ENCODE results near the gene SLC7A7.
A peak's percentile ranks its signal among the peaks of the same experiment; 100 is the strongest.
"Not testable (repeated sequence)": the region's sequence is repeated elsewhere in the genome, so short reads cannot be mapped to it uniquely, and the experiment has no call there.

SLC7A7 gene

DNA sequence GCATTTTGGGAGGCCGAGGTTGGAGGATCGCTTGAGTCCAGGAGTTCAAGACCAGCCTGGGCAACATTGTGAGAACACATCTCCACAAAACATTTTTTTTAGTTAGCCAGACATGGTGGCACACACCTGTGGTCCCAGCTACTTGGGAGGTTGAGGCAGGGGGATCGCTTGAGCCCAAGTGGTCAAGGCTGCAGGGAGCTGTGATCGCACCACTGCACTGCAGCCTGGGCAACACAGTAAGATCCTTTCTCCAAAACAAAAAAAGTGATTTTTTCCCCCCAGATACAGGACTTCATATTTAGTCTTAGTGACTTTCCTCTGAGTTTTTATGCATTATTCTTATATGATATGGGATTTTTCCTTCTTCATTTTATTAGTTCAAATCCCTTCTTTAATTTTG lies 28.6 kb downstream of the SLC7A7 start:
- DNase-seq: no peak

DNA sequence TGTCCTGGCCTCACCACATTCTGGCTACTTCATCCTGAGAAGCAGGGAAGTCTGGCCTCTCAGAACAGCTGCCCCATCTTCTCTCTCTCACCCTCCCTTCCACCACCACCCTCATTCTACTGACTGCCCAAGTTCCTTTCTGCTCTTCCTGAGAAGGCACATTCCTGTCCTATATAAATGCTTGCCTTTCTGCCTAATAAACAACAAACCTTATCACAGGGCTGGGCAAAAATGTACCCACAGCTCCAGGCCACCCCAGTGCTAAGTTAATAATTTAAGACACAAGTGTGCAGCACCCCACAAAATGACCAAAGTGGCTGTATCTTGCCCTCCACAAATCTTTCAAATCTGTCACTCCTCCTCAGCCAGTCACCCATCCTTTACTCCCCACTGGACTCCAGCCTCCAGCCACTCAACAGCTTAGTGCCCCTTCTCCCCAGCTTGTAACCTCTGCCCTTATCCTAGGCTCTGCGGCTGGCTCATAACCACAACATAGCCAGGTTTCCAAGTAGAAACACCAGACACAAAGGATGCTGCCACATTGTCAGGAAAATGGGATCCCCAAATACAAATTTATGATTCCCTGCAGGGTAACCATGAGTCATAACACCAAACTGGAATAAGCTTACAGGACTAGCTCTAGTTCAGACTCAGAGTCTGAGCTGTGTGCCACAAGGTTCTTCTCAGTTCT lies 33.8 kb downstream of the SLC7A7 start:
- no peak for DNase-seq

DNA sequence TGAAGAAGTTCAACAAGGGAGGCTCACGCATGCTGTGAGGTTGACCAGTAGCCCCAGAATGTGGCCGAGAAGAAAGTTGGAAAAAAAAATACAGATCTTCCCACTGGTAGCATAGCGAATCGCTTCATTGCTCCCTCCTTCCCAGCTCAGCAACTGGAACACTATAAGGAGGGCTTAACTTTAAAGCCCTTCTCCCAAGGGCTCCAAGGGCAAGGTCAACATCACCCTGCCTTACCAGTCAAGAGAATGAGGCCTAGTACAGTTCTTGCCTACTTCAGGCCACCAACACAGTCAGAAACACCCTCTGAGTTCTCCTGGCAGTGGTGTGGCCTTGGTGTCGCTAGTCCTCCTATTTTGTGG lies 34.3 kb downstream of the SLC7A7 start:
- DNase-seq: no peak

DNA sequence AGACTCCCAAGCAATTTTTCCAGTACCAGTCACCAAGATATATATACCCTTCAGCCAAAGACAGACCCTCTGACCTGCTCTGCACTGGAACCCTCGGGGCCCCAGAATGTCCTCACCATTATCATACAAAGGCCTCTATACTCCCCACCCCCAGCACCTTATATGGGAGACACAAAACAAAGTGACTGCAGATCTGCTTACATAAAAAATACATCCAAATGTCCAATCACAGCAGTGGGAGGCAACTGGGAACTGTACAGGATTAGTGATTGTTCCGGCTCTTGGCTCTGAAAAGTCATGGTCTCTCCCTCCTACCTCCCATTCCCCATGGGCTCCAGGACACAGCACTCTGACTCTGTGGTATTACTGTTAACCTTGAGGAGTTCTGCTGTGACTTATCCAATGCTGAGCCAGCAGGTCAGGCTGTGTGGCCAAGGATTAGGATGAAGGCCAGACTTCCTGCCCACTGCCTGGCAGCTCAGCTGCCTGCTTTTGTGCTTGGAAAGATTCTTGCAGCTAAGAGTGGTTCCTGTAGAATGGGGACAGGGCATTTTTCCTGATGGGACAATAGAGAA lies 35.0 kb downstream of the SLC7A7 start:
- DNase-seq: no peak

DNA sequence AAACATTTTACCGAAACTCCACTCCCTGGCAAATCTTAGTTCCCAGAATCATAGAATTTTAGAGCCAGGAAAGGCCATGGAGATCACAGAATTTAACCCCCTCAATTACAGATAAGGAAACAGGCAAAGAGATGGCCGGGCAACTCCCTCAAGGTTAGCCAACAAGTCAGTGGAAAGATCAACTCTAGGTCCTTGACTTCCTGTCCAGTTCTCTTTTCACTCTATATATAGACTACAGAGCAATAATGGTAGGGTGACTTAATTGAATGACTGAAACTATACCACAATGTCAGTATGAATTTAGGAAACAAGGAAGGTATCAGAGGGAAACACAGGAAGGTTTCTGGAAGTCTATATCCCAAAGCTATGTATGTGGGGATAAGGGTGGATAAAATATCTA lies 37.2 kb downstream of the SLC7A7 start:
- DNase-seq: no peak

DNA sequence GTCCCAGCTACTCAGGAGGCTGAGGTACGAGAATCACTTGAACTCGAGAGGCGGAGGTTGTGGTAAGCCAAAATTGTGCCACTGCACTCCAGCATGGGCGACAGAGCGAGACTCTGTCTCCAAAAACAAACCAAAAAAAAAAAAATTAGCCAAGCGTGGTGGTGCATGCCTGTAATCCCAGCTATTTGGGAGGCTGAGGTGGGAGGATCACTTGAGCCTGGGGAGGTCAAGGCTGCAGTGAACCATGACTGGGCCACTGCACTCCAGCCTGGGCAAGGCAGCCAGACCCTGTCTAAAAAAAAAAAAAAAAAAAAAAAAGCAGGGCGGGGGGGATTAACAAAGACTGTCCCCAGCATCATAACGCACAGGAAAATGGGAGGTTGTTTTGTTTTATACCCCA lies 38.4 kb downstream of the SLC7A7 start:
- not testable (repeated sequence) for DNase-seq

DNA sequence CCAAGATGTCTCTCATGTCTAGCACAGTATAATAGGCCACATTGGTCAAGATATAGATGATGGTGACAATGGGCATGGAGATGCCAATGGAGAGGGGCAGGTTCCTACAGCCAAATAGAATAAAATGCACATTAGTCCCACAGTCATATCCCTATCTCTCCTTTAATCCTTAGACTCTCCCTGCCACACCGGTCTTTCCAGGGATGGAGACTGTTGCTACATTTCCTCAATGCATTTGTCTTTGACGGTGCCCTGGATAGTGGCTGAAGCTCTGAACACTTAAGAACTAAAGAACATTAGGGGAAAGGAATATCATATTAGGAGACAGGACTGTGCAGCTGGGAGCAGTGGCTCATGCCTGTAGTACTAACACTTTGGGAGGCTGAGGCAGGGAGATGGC lies 39.0 kb downstream of the SLC7A7 start:
- DNase-seq: no peak

DNA sequence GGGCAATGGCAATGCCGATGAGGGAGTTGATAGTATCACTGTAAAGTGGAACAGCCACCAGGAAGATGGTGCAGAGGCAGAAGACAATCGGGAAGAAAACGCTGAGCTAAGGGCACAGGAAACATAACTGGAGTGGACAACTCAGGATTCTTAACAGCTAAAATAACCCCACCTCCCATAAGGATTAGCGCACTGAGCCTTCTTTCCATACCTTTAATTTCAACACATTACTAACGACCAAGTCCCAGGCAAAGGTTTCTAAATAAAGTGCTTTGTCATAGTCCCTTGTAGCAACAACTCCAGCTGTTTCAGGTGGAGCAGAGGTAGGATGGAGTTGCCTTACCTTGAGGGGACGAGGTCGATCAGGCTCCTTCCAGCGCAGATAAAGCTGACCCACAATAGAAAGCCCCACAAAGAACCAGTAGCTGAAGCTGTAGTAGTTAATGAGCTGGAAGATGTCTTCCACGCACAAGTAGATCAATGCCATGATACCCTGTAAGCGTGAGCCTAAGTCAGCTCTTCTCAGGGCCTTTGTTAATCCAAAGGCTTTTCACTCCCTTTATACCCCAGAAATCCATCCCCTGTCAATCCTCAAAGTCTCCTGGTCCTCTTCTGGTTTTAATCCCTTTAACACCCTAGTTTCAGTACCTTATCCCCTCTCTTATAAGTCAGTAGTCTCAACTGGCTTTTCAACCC lies 41.1 kb downstream of the SLC7A7 start:
- no peak for DNase-seq

DNA sequence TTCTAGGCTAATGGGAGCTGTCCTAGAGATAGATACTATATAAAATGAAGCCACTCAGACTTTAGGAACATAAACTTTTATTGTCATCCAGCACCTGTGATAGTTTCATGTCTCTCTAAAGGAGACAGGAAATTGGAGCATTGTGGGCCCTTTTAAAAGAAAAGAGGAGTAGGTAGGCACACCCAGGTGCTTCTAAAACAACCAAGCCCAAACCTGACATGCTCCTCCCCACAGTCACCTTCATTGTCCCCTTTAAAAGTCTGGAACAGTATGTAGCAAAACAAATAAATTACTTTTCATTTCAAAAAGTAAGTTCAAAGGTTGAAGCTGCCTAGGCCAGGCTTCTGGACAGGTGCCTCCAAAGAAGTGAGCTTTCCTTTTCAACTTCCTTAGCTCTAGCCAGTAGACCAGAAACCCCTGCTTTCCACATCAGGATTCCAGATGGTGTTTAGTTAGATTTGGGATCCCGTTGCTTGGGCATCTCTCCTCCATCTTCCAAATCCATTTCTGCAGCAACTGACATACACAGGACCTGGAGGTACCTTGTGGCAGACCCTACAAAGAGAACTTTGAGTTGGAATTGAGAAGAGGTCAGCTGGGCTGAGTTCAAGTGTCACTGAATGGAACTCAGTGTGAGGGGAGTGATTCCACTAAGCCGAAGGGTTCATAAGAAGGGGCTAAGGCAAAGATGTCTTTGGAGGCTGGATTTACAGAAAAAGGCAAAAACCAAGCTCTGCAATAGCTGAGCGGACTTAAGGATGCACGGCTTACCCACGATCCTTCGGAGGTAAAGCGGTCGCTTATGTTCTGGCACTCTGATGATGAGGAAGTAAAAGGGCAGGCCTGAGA lies 41.8 kb downstream of the SLC7A7 start:
- no peak for DNase-seq

DNA sequence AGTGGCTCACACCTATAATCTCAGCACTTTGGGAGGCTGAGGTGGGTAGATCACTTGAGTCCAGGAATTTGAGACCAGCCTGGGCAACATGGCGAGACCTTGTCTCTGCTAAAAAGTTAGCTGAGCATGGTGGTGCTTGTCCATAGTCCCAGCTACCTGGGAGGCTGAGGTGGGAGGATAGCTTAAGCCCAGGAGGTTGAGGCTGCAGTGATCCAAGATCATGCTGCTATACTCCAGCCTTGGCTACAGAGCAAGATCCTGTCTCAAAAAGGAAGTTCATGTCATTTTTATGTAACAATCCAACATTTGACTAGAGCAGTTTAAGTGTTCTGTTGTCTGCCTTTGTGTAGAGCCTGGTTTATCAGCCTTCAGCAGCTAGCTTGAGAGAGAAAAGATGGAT lies 42.5 kb downstream of the SLC7A7 start:
- no peak for DNase-seq

DNA sequence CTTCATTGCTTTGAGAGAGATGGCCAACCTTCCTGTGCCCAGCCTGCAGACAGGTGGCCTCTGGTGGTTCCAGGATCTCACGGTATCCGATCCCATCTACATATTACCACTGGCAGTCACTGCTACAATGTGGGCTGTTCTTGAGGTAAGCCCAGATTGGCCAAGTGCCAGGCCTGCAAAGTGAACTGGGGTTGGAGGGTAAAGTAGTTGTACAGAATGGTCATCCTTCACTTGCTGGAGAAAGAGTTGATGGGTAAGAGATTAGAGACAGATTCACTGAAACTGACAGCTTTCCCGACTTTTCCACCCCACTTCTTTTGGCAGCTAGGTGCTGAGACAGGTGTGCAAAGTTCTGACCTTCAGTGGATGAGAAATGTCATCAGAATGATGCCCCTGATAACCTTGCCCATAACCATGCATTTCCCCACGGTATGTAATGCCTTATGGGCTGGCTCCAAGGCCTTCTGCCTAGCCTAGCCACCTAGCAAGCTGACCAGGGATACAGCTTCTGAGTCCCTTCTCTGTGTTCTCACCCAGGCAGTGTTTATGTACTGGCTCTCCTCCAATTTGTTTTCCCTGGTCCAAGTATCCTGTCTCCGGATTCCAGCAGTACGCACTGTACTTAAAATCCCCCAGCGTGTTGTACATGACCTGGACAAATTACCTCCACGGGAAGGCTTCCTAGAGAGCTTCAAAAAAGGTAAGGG lies 44.6 kb downstream of the SLC7A7 start:
- no peak for DNase-seq

DNA sequence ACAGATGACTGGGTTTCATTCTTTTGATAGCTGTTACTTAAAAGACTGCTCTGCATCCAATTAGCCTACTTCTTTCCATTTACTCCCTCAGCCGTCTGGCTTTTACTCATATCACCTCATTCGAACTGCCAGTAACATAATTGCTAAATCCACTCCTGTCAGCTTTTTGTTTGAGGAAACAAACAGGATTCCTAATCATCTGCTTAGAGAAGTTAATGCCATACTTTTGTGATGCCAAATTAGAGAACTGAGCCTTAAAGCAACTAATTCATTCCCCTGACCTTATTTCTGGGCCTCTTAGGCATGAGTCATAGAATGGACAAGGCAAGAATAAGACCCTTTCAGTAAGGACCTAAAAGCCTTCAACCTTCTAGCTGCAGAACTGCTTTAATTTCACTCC lies 45.9 kb downstream of the SLC7A7 start:
- DNase-seq: no peak

DNA sequence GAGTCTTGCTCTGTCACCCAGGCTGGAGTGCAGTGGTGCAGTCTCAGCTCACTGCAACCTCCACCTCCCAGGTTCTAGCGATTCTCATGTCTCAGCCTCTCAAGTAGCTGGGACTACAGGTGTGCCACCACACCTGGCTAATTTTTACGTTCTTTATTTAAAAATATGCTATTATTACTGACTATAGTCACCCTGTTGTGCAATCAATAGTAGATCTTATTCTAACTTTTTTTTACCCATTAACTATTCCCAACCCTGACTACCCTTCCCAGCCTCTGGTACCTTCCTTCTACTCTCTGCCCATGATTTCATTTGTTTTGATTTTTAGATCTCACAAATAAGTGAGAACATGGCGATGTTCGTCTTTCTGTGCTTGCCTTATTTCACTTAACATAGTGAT lies 46.3 kb downstream of the SLC7A7 start:
- DNase-seq: no peak

DNA sequence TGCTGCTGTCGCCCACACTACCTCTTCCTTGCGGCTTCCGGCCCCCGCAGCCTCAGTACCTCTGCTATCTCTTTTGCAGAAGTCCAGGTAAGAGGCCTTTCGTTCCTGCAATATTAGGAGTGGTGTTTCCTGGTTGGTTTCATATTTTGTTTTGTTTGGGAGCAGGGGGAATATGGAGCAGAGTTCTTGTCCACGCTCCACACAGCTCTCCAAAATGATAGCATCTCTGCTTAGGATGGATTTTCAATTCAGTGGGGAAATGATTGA lies 48.0 kb downstream of the SLC7A7 start:
- DNase-seq: no peak

DNA sequence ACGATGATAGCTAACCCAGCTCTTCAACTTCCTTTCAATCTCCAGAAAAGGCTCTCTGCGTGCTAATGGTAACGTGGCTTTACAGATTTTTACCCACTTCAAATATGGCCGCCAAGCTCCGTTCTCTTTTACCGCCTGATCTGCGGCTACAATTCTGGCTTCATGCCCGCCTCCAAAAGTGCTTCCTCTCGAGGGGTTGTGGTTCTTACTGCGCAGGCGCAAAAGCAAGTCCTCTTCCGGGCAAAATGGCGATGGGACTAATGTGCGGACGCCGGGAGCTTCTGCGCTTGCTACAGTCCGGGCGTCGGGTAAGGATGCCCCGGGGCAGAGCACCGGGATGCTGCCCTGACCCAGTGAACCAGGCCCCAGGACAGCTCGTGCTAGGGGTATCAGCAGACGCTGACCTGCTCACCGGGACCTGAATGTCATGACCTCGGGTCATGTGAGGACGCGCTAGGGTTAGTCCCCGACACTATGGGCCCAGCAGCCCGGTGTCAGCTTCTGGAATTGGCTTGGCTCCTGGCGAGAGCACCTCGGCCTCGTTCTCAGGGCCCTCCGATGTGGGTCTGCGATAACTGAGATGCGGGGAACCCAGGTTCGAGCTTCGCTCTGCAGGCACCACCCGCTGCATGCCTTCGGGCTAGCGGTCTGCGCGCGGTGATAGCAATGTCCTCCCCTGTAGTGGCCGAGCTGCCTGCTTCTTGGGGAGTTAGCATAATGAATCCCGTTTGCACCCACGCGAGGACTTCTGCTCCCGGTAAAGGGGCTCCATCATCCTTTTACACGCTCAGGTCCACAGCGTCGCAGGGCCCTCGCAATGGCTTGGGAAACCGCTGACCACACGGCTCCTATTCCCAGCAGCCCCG lies 48.5 kb downstream of the SLC7A7 start, which contains the start of gene OXA1L:
Gene OXA1L, plus strand, starts transcription at position 232 of the 866 bp plus-strand sequence. Its CDS starts 14 bp downstream, at position 246.
- DNase-seq: peak; percentile 95

DNA sequence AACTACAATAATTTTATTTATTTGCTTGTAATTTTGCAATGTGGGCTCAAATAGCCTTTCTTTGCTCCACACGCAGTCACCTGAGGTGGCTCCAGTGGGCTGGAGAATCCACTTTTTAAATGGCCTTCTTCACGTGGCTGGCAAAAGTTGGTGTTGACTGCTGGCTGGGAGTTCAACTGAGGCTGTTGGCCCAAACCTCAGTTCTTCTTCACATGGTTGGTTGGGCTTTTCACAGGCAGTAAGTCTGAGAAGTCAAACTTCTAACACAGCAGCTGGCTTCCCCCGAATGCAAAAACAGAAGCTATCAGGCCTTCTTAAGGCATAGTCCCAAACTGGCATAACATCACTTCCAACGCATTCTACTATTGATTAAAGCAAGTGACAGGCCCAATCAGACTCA lies 50.9 kb downstream of the SLC7A7 start:
- DNase-seq: no peak

DNA sequence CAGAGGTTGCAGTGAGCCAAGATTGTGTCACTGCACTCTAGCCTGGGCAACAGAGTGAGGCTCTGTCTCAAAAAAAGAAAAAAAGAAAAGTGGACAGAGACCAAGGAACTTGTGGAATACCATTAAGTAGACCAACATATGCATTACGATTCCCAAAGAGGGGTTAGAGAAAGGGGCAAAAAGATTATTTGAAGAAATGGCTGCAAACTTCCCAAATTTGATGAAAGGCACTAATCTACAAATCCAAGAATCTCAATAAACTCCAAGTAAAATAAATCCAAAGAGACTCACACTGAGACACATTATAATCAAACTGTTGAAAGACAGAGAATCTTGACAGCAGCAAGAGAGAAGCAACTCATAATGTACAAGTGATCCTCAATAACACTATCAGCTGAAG lies 53.5 kb downstream of the SLC7A7 start:
- no peak for DNase-seq

DNA sequence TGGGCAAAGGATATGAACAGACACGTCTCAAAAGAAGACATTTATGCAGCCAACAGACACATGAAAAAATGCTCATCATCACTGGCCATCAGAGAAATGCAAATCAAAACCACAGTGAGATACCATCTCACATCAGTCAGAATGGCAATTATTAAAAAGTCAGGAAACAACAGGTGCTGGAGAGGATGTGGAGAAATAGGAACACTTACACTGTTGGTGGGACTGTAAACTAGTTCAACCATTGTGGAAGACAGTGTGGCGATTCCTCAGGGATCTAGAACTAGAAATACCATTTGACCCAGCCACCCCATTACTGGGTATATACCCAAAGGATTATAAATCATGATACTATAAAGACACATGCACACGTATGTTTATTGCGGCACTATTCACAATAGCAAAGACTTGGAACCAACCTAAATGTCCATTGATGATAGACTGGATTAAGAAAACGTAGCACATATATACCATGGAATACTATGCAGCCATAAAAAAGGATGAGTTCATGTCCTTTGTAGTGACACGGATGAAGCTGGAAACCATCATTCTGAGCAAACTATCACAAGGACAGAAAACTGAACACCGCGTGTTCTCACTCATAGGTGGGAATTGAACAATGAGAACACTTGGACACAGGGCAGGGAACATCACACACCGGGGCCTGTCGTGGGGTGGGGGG lies 57.1 kb downstream of the SLC7A7 start:
- DNase-seq: not testable (repeated sequence)

DNA sequence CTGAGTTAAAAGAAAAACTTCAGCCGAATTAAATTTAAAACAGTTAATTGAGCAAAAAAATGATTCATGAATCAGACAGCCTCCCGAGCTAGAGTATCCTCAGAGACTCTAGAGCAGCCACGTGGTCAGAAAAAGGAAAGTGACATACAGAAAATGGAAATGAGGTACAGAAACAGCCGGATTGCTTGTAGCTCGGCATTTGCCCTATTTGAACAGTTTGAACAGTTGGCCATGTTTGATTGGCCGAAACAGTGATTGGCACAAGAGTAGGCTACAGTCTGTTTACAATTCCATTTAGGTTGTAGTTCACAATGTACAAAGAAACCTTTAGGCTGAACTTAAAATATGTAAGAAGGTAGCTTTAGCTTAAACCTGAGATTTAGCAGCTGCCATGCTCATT lies 61.6 kb downstream of the SLC7A7 start:
- no peak for DNase-seq

DNA sequence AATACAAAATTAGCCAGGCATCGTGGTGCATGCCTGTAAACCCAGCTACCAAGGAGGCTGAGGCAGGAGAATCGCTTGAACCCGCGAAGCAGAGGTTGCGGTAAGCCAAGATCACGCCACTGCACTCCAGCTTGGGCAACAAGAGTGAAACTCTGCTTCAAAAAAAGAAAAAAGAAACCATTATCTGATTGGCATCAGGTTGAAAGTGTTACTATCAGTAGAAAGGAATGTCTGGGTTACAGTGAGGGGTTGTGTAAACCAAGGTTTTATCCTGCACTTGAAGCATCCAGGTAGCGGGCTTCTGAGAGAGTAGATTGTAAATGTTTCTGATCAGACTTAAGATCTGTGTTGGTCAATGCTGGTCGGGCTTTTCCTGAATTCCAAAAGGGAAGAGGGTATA lies 62.8 kb downstream of the SLC7A7 start:
- DNase-seq: no peak

DNA sequence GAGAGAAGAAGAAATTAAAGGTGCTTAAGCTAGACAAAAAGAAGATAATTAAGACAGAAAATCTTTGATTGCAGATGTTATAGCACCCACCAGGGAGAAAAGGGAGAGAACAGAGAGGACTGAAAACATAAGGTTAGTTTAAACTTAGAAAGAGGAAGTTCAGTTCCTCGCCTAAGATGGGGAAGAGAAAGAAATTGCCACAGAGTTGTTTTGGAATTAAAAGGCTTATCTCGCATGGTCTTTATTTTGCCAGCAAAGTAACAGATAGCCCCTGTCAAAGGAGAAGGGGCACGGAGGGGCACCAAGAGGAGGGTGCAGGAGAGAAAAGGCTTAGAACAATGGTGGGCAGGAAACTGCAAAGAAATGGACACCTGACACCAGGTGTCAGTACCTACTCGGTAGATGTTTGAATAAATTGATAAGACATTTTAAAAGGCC lies 66.6 kb downstream of the SLC7A7 start:
- peak; percentile 67 to 75 for DNase-seq
